ENCODE measurements around the gene RAX. TPM values are rescaled to one million over a fixed set of nuclear protein-coding genes. Genes with fewer than 3 reads are reported as not detected.

The RAX gene
- total RNA-seq, 1 donor from 2014 or later: not detected

- H3K27ac Mint-ChIP-seq: no peak overlapping the region
- H3K4me3 Mint-ChIP-seq: no peak overlapping the region
- H3K36me3 Mint-ChIP-seq (ENCODE audit: low read depth): no peaks in the 10 kb centered on the region
- H3K9me3 Mint-ChIP-seq: no peaks in the 10 kb centered on the region
- H3K4me1 Mint-ChIP-seq (ENCODE audit: low read depth): no peaks in the 10 kb centered on the region
- H3K27me3 Mint-ChIP-seq (ENCODE audit: insufficient read depth): peaks cover 19% of the 10 kb centered on the region
- no peak for DNase-seq (ENCODE audit: low spot score)
- intact Hi-C loops (cut with micrococcal nuclease): no loop called here
These were observed 43.4 kb downstream of the RAX start for GRCh38 chr18:59229701-59230443.

GRCh38 chr18:59229191-59229590 is 44.1 kb downstream of the RAX start:
- no peak for DNase-seq (ENCODE audit: low spot score)
- intact Hi-C loops (cut with micrococcal nuclease): no loop called here
- no peaks in the 10 kb centered on the region for H3K36me3 Mint-ChIP-seq (ENCODE audit: low read depth)
- no peaks in the 10 kb centered on the region for H3K9me3 Mint-ChIP-seq
- H3K27ac Mint-ChIP-seq: no peak overlapping the region
- peaks cover 19% of the 10 kb centered on the region for H3K27me3 Mint-ChIP-seq (ENCODE audit: insufficient read depth)
- no peaks in the 10 kb centered on the region for H3K4me1 Mint-ChIP-seq (ENCODE audit: low read depth)
- H3K4me3 Mint-ChIP-seq: no peak overlapping the region

GRCh38 chr18:59228351-59228750 is 44.9 kb downstream of the RAX start:
- H3K27ac Mint-ChIP-seq: no peak overlapping the region
- H3K27me3 Mint-ChIP-seq (ENCODE audit: insufficient read depth): peaks cover 25% of the 10 kb centered on the region
- H3K9me3 Mint-ChIP-seq: no peaks in the 10 kb centered on the region
- no peak for DNase-seq (ENCODE audit: low spot score)
- intact Hi-C loops (cut with micrococcal nuclease): no loop called here
- H3K4me3 Mint-ChIP-seq: no peak overlapping the region
- H3K36me3 Mint-ChIP-seq (ENCODE audit: low read depth): no peaks in the 10 kb centered on the region
- H3K4me1 Mint-ChIP-seq (ENCODE audit: low read depth): no peaks in the 10 kb centered on the region

GRCh38 chr18:59222341-59222740 is 50.9 kb downstream of the RAX start:
- H3K27me3 Mint-ChIP-seq (ENCODE audit: insufficient read depth): peaks cover 63% of the 10 kb centered on the region
- H3K4me3 Mint-ChIP-seq: no peak overlapping the region
- H3K9me3 Mint-ChIP-seq: no peaks in the 10 kb centered on the region
- no peaks in the 10 kb centered on the region for H3K4me1 Mint-ChIP-seq (ENCODE audit: low read depth)
- no peaks in the 10 kb centered on the region for H3K36me3 Mint-ChIP-seq (ENCODE audit: low read depth)
- no peak for DNase-seq (ENCODE audit: low spot score)
- intact Hi-C loops (cut with micrococcal nuclease): loop anchor here (5.0 kb wide), 1 partner anchor 140 kb away; no protein-coding TSS in a partner anchor
- H3K27ac Mint-ChIP-seq: no peak overlapping the region

GRCh38 chr18:59220784-59221765 is 52.2 kb downstream of the RAX start:
- Mint-ChIP-seq H3K27ac (no peak overlapping the region), H3K27me3 (ENCODE audit: insufficient read depth) (peaks cover 61% of the 10 kb centered on the region), H3K4me3 (no peak overlapping the region), H3K36me3 (ENCODE audit: low read depth) (no peaks in the 10 kb centered on the region), H3K4me1 (ENCODE audit: low read depth) (no peaks in the 10 kb centered on the region), H3K9me3 (no peaks in the 10 kb centered on the region)
- intact Hi-C loops (cut with micrococcal nuclease): loop anchor here (2.0 to 5.0 kb wide), 2 partner anchors 52 to 139 kb away; partner anchors contain the start of gene RAX
- no peak for DNase-seq (ENCODE audit: low spot score)

GRCh38 chr18:59220164-59220783 is 53.0 kb downstream of the RAX start:
- Mint-ChIP-seq H3K4me3 (no peak overlapping the region), H3K9me3 (no peaks in the 10 kb centered on the region), H3K27ac (no peak overlapping the region), H3K27me3 (ENCODE audit: insufficient read depth) (peaks cover 64% of the 10 kb centered on the region), H3K36me3 (ENCODE audit: low read depth) (no peaks in the 10 kb centered on the region), H3K4me1 (ENCODE audit: low read depth) (no peaks in the 10 kb centered on the region)
- no peak for DNase-seq (ENCODE audit: low spot score)
- intact Hi-C loops (cut with micrococcal nuclease): loop anchor here (2.0 to 5.0 kb wide), 2 partner anchors 53 to 138 kb away; partner anchors contain the start of gene RAX

GRCh38 chr18:59219672-59220163 is 53.5 kb downstream of the RAX start, which contains the start of gene GRP:
Gene GRP (plus strand): TSS chr18:59220158. CDS start chr18:59220266, 108 bp downstream.
- H3K4me1 Mint-ChIP-seq (ENCODE audit: low read depth): no peaks in the 10 kb centered on the region
- no peak within 1 kb of the TSS for H3K4me3 Mint-ChIP-seq
- intact Hi-C loops (cut with micrococcal nuclease): loop anchor here (2.0 to 5.0 kb wide), 2 partner anchors 53 to 137 kb away; partner anchors contain the start of gene RAX
- H3K36me3 Mint-ChIP-seq (ENCODE audit: low read depth): no peaks in the 10 kb centered on the region
- peaks cover 60% of the 10 kb centered on the region for H3K27me3 Mint-ChIP-seq (ENCODE audit: insufficient read depth)
- no peak for DNase-seq (ENCODE audit: low spot score)
- no peaks in the 10 kb centered on the region for H3K9me3 Mint-ChIP-seq
- H3K27ac Mint-ChIP-seq: no peak within 1 kb of the TSS

- DNase-seq (ENCODE audit: low spot score): no peak
- H3K36me3 Mint-ChIP-seq (ENCODE audit: low read depth): no peaks in the 10 kb centered on the region
- intact Hi-C loops (cut with micrococcal nuclease): no loop called here
- no peak overlapping the region for H3K4me3 Mint-ChIP-seq
- H3K27ac Mint-ChIP-seq: no peak overlapping the region
- no peaks in the 10 kb centered on the region for H3K4me1 Mint-ChIP-seq (ENCODE audit: low read depth)
- H3K9me3 Mint-ChIP-seq: no peaks in the 10 kb centered on the region
- H3K27me3 Mint-ChIP-seq (ENCODE audit: insufficient read depth): peaks cover 55% of the 10 kb centered on the region
These were observed 55.2 kb downstream of the RAX start for GRCh38 chr18:59218018-59218417.

Other genes starting within 250 kb of the RAX start
- 147 and 148 TPM in 2 replicates for gene SEC11C, start 133.6 kb downstream of the RAX start, total RNA-seq
- not detected in 2 replicates for gene GRP, start 53.3 kb downstream of the RAX start, total RNA-seq
- gene CPLX4, start 45.2 kb upstream of the RAX start, total RNA-seq: not detected in 2 replicates
- gene LMAN1, start 85.8 kb upstream of the RAX start, total RNA-seq: 147 and 175 TPM in 2 replicates

Data from activated T-helper 1 cell treated with anti-CD3 and anti-CD28 coated beads, Interleukin-12 subunit alpha, Interleukin-12 subunit beta, Interleukin-2, Interleukin-4 antibody, amounts not matched to agents 30 ng/mL and 10 ng/mL and 1 ng/mL, durations not matched to agents 14 hours and 24 hours and 36 hours (primary cell).